H1 (cell line): Measurements from ENCODE around the gene CHSY3. TPM values are rescaled to one million over a fixed set of nuclear protein-coding genes. Genes with fewer than 3 reads are reported as not detected.

Experiments
- CTCF ChIA-PET: fragments of 300-600 bp; sonication (Branson Sonifier 250); formaldehyde crosslinking; loops from one replicate; lab custom pipeline; 2021; ENCODE audit not compliant: partially characterized antibody; lab: Charles Lee
- POLR2A ChIA-PET: fragments of 300-600 bp; sonication (Branson Sonifier 250); formaldehyde crosslinking; loops from one replicate; lab custom pipeline; 2021; ENCODE audit warnings: inconsistent platforms; ENCODE audit not compliant: partially characterized antibody; lab: Charles Lee
- DNase-seq, 2 experiments: peaks; one replicate each; pipeline versions ENCODE4 v3.0.0 to v3.0.0-alpha.2; 2010 to 2022; ENCODE audit warnings: low spot score in 2 of 2, low read depth in 1 of 2, mixed read lengths in 1 of 2
- FAIRE-seq: peaks from 2 replicates; lab custom pipeline; 2011; peaks lifted over from hg19 to GRCh38; lab: Jason Lieb, UNC
- H2AFZ ChIP-seq: 2 replicates; pipeline ENCODE4 v1.8.1; 2012; ENCODE audit warnings: low read length, inconsistent platforms
- H2AK5ac ChIP-seq: 2 replicates; pipeline ENCODE4 v1.6.1; 2013; ENCODE audit warnings: low read depth, low read length
- H2BK120ac ChIP-seq: replicated peaks from 2 replicates; pipeline ENCODE3; 2013; ENCODE audit warnings: low read depth, low read length, inconsistent platforms
- H2BK12ac ChIP-seq: 2 replicates; pipeline ENCODE4 v1.6.1; 2013; ENCODE audit warnings: low read depth, low read length
- H2BK15ac ChIP-seq: 2 replicates; pipeline ENCODE4 v1.6.1; 2013; ENCODE audit warnings: low read length
- H2BK20ac ChIP-seq: 2 replicates; pipeline ENCODE4 v1.6.1; 2013; ENCODE audit warnings: low read length
- H2BK5ac ChIP-seq: 2 replicates; pipeline ENCODE4 v1.6.1; 2013; ENCODE audit warnings: low read depth, low read length
- H3K14ac ChIP-seq: 2 replicates; pipeline ENCODE4 v1.6.1; 2013; ENCODE audit warnings: inconsistent platforms; ENCODE audit not compliant: insufficient read length
- H3K18ac ChIP-seq: 2 replicates; pipeline ENCODE4 v1.6.1; 2013; ENCODE audit warnings: low read length; ENCODE audit errors: extremely low read depth
- H3K23ac ChIP-seq: 2 replicates; pipeline ENCODE4 v1.6.1; 2013; ENCODE audit warnings: inconsistent platforms; ENCODE audit not compliant: insufficient read length
- H3K23me2 ChIP-seq: 2 replicates; pipeline ENCODE4 v1.6.1; 2013; ENCODE audit warnings: low read depth, low read length
- H3K27ac ChIP-seq: 2 replicates; pipeline ENCODE4 v1.6.1; 2011; ENCODE audit warnings: low read depth, low read length, inconsistent platforms
- H3K27me3 ChIP-seq, 4 experiments: replicated peaks in 1 of 4; 1 replicate in 1 of 4; 2 replicates in 3 of 4; pipeline versions ENCODE4 v1.6.1 to v1.8.1; 2011 to 2013; ENCODE audit warnings: low read length in 3 of 4, mild to moderate bottlenecking in 3 of 4, inconsistent platforms in 2 of 4, mixed read lengths in 2 of 4, moderate library complexity in 1 of 4; ENCODE audit not compliant: control insufficient read depth in 3 of 4, insufficient read depth in 3 of 4; ENCODE audit errors: extremely low read depth in 1 of 4
- H3K36me3 ChIP-seq, 4 experiments: 2 replicates each; pipeline versions ENCODE4 v1.6.1 to v1.8.1; 2011 to 2013; ENCODE audit warnings: mild to moderate bottlenecking in 4 of 4, low read length in 3 of 4, moderate library complexity in 2 of 4, control low read depth in 1 of 4, inconsistent platforms in 1 of 4; ENCODE audit not compliant: insufficient read depth in 4 of 4, control insufficient read depth in 2 of 4
- H3K4ac ChIP-seq: replicated peaks from 2 replicates; pipeline ENCODE3; 2013; ENCODE audit warnings: low read length, low read depth, mixed read lengths, inconsistent platforms; ENCODE audit not compliant: insufficient read length
- H3K4me1 ChIP-seq, 4 experiments: replicated peaks in 1 of 4; 1 replicate in 1 of 4; 2 replicates in 3 of 4; pipeline versions ENCODE4 v1.6.1 to v1.8.1; 2011 to 2013; ENCODE audit warnings: low read length in 3 of 4, inconsistent platforms in 2 of 4, mixed read lengths in 1 of 4; ENCODE audit not compliant: insufficient read depth in 4 of 4, control insufficient read depth in 3 of 4
- H3K4me2 ChIP-seq, 2 experiments: 2 replicates each; pipeline versions ENCODE4 v1.6.1 to v1.8.1; 2011 to 2013; ENCODE audit warnings: low read depth in 2 of 2, low read length in 2 of 2, control low read depth in 1 of 2, inconsistent platforms in 1 of 2, mild to moderate bottlenecking in 1 of 2; ENCODE audit not compliant: insufficient read depth in 1 of 2
- H3K4me3 ChIP-seq, 4 experiments: fragments of 200-600, 300-600 bp in 1 of 4; sonication (generic), shearing (Covaris generic), sonication (Bioruptor Twin) in 1 of 4; 2 replicates each; pipeline versions ENCODE4 v1.5.1 to v1.8.1; 2011 to 2016; ENCODE audit warnings: low read length in 4 of 4, low read depth in 3 of 4, control low read depth in 2 of 4, inconsistent platforms in 2 of 4, mild to moderate bottlenecking in 2 of 4, mixed read lengths in 1 of 4, moderate library complexity in 1 of 4; ENCODE audit not compliant: insufficient read depth in 2 of 4; ENCODE audit errors: extremely low read depth in 1 of 4
- H3K56ac ChIP-seq: replicated peaks from 2 replicates; pipeline ENCODE3; 2013; ENCODE audit warnings: low read depth, mild to moderate bottlenecking, mixed read lengths, low read length, inconsistent platforms; ENCODE audit not compliant: insufficient read length
- H3K79me1 ChIP-seq: 2 replicates; pipeline ENCODE4 v1.6.1; 2013; ENCODE audit warnings: low read depth, low read length, control low read depth
- H3K79me2 ChIP-seq, 2 experiments: 2 replicates each; pipeline versions ENCODE4 v1.6.1 to v1.8.1; 2012 to 2013; ENCODE audit warnings: low read length in 2 of 2, mild to moderate bottlenecking in 2 of 2, inconsistent platforms in 1 of 2; ENCODE audit not compliant: insufficient read depth in 2 of 2, control insufficient read depth in 1 of 2
- H3K9ac ChIP-seq, 4 experiments: replicated peaks in 1 of 4; 1 replicate in 1 of 4; 2 replicates in 3 of 4; pipeline versions ENCODE4 v1.6.1 to v1.8.1; 2011 to 2013; ENCODE audit warnings: low read depth in 3 of 4, low read length in 3 of 4, control low read depth in 2 of 4, mild to moderate bottlenecking in 2 of 4, moderate library complexity in 2 of 4, inconsistent platforms in 1 of 4; ENCODE audit errors: extremely low read depth in 1 of 4
- H3K9me3 ChIP-seq, 2 experiments: 2 replicates each; pipeline versions ENCODE4 v1.6.1 to v1.8.1; 2012 to 2013; ENCODE audit warnings: mild to moderate bottlenecking in 2 of 2, moderate library complexity in 2 of 2, control low read depth in 1 of 2, inconsistent platforms in 1 of 2, low read depth in 1 of 2, low read length in 1 of 2, mixed read lengths in 1 of 2; ENCODE audit not compliant: insufficient read depth in 2 of 2
- H4K20me1 ChIP-seq, 2 experiments: replicated peaks in 1 of 2; 2 replicates each; pipeline versions ENCODE3 to v1.8.1; 2011 to 2013; ENCODE audit warnings: inconsistent platforms in 2 of 2, low read length in 2 of 2, mild to moderate bottlenecking in 1 of 2; ENCODE audit not compliant: insufficient read depth in 2 of 2, control insufficient read depth in 1 of 2
- H4K5ac ChIP-seq: 2 replicates; pipeline ENCODE4 v1.6.1; 2013; ENCODE audit warnings: low read length, low read depth, mixed read lengths, inconsistent platforms; ENCODE audit not compliant: insufficient read length
- H4K8ac ChIP-seq: 2 replicates; pipeline ENCODE4 v1.8.0; 2013; ENCODE audit warnings: mild to moderate bottlenecking, moderate library complexity, low read length, inconsistent platforms; ENCODE audit not compliant: insufficient read depth; ENCODE audit errors: extremely low read depth
- H4K91ac ChIP-seq: replicated peaks from 2 replicates; pipeline ENCODE3; 2013; ENCODE audit warnings: low read length, mixed read lengths, inconsistent platforms; ENCODE audit not compliant: insufficient read length
- JUN ChIP-seq: IDR thresholded peaks from 2 replicates; pipeline ENCODE4 v1.6.1; 2011; ENCODE audit warnings: low read depth, mild to moderate bottlenecking, improper control_type of control experiment, low read length
- RAD21 ChIP-seq, 2 experiments: IDR thresholded peaks in 1 of 2; conservative IDR thresholded peaks in 1 of 2; 2 replicates each; pipeline ENCODE4 v1.6.1; 2011; ENCODE audit warnings: low read depth in 2 of 2, low read length in 2 of 2, improper control_type of control experiment in 1 of 2, inconsistent platforms in 1 of 2, mild to moderate bottlenecking in 1 of 2, moderate library complexity in 1 of 2
- polyA plus RNA-seq, 7 experiments: library from polyadenylated mRNA; depleted of rRNA in 3 of 7; stranded (reverse) in 5 of 7; unstranded in 2 of 7; fragments of >200 nt in 5 of 7; fragments of 200-250 nt in 2 of 7; gene quantifications; 1 replicate in 5 of 7; 2 replicates in 1 of 7; 4 replicates in 1 of 7; pipeline versions ENCODE4 v1.2.1 to v1.2.3, GENCODE V29; 2011 to 2013; ENCODE audit warnings: missing spikeins in 2 of 7, mixed read lengths in 2 of 7
- total RNA-seq: library from RNA; stranded (reverse); fragmentation: NEBNext Ultra II Directional; extraction: Animal tissue kit (Norgen Biotek cat#: 25700); gene quantifications from 2 replicates; pipeline ENCODE4 v1.2.1, GENCODE V29; 2021

Gene CHSY3
- total and polyA plus RNA-seq, 2 of the 8 experiments (the other 6 are each of a cell fraction or from before 2014, with no cell fraction given) = 0.24 to 1.8 TPM

DNA sequence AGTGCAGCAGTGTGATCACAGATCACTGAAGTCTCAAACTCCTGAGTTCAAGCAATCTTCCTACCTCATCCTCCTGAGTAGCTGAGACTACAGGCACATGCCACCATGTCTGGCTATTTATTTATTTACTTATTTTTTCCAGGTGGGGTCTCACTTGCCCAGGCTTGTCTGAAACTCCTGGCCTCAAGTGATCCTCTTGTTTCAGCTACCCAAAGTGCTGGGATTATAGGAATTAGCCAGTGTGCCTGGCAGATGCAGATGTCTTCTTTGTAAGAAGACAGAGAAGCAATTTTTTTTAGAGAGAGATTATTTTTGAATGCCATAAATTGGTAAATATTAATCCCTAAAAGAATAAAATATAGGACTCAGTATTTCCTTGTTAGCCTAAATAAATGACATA, 54.3 kb downstream of the CHSY3 start:
- no peak overlapping the region for H2BK120ac ChIP-seq
- CTCF ChIA-PET = interaction anchor here (0.5 to 1.0 kb wide), 2 partner anchors 23 to 106 kb away, joined by 3 to 6 read pairs; no protein-coding TSS in a partner anchor
- DNase-seq = no peak
- no peaks in the 10 kb centered on the region for H3K9me3 ChIP-seq
- no peak overlapping the region for H3K18ac ChIP-seq
- no peaks in the 10 kb centered on the region for H3K36me3 ChIP-seq
- H3K23me2 ChIP-seq = no peaks in the 10 kb centered on the region
- peak in 1 of 2 experiments; percentile 18; a peak in 1 of 4 replicates for TF ChIP-seq RAD21 (IDR thresholded peaks at IDR 0.05 in 1 of 2, conservative IDR thresholded peaks at IDR 0.05 in 1 of 2; ENCODE audit: low read depth in 2 of 2, low read length in 2 of 2)
- TF ChIP-seq JUN = no peak
- TF ChIP-seq, all 59 proteins: peak for 1
- Histone ChIP-seq H3K4ac (no peak overlapping the region), H3K56ac (no peak overlapping the region), H3K4me1 (no peaks in the 10 kb centered on the region), H2AK5ac (no peak overlapping the region), H3K23ac (no peak overlapping the region), H3K79me1 (no peaks in the 10 kb centered on the region), H2BK20ac (no peak overlapping the region), H4K5ac (no peak overlapping the region), H4K8ac (no peak overlapping the region), H3K27ac (no peak overlapping the region), H4K20me1 (no peaks in the 10 kb centered on the region), H2BK15ac (no peak overlapping the region), H3K4me3 (no peak overlapping the region), H4K91ac (no peak overlapping the region), H3K79me2 (no peaks in the 10 kb centered on the region), H3K4me2 (no peak overlapping the region), H2AFZ (peak overlapping the region; percentile 85; the same call in 1 of the 2 replicates), H3K27me3 (no peaks in the 10 kb centered on the region), H2BK12ac (no peak overlapping the region), H2BK5ac (no peak overlapping the region), H3K9ac (no peak overlapping the region), H3K14ac (no peak overlapping the region)
- POLR2A ChIA-PET = no interaction called here
- no peak for FAIRE-seq
